ENCODE data around the gene KCNC2.

The KCNC2 gene

DNA sequence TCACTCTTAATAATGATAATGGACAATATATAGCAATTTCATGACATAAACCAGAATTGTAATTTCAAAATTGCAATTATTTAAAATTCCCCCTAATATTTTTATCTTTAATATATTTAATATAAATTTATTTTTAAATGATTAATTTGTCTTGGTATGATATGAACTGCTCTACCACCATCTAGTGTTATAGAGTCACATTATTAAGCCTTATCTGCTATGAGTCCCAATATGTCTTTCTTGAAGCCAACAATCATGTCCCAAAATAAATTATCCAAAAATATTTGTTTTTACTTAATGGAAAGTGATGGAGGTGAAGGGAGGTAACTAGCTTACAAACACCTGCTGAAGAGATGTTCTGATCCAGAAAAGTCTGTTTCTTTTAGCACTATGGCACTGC, 151.4 kb downstream of the KCNC2 start:
- DNase-seq (ENCODE audit: low read depth in 3 of 3), result no peak

- no peak for DNase-seq (ENCODE audit: low read depth in 3 of 3)
Observed at GRCh38 chr12:75048767-75049166, 160.9 kb downstream of the KCNC2 start.

DNA sequence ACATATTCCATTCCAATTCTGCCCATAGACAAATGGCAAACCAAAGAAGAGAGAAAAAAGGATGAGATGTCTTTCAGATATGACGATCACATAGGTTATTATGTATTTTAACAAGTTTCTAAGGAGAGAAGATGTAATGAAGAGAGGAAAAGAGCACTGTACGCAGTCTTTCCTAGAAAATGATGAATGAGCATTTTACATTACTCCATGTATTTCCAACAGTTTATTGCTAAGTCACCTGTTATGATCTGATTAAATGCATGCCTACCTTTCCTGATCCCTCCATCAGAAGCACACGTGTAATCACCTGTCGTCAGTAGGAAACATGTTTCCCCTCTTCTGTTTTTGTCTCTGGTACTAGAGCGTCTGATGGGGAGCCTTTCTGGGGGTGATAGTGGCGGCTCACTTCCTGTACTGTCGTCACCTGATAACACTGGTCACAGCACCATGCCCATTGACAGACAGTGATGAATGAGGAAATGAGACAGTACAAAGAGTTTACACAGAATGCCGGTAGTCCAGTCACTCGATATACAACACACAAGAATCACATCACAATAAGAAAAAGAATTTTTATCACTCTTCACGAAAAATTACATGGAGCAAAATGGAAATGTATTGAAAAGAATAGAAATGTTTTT, 161.6 kb downstream of the KCNC2 start:
- DNase-seq (ENCODE audit: low read depth in 3 of 3), result no peak

DNA sequence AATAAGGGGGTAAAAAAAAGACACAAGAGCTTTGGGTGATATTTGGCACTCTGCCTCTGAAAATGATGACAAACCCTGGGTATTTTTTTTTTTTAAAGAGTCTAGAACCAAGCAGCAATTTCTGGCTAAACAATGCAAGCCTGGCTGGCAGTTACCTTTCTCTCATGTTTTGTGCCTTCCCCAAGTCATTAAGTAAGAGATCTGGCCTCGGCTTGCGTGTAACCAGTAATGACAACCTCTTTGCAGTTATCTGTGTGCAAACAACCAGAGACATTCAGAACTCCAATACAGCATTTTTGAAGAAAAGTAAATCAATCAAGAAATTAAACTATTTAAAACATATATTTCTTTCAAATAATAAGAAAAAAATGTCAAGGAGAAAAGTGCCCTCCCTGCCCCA, 167.5 kb downstream of the KCNC2 start:
- DNase-seq (ENCODE audit: low read depth in 3 of 3), result no peak

- DNase-seq (ENCODE audit: low read depth in 3 of 3), result no peak
Observed at GRCh38 chr12:75041472-75041871, 168.2 kb downstream of the KCNC2 start.

GRCh38 chr12:75020068-75020557, 189.5 kb downstream of the KCNC2 start:
- DNase-seq (ENCODE audit: low read depth in 3 of 3), result no peak

DNA sequence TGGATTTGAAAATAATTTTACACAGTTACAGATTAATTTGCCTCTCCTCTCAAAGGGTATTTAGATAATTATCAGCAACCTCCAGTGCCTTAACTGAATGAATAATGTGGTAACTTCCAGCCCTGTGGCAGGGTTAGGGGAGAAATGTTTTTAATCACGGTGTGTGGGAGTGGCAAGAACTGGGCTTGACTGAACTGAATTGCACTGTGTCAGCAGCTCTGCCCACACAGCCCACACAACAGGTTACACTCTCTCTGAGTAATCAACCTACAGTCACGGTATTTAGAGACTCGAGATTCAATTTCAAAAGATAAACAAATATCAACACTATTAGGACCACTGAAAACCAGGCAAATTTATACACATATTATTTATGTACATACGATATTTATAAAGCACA, 198.5 kb downstream of the KCNC2 start:
- no peak for DNase-seq (ENCODE audit: low read depth in 3 of 3)

DNA sequence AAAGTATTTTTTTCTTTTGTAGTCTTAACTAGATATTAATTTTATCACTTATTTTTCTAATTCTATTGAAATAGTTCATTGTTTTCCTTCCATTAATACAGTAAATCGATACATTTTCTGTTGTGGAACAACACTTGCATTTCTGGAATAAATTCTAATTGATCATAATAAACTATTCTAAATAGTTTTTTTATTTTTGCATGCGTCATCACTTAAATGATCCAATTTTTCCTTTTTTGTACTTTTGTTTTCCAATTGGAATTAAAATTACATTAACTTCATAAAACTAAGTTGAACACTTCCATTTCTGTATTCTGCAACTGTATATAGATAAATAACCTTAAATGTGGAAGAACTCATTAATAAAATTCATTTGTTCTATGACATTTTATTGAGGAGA, 202.5 kb downstream of the KCNC2 start:
- DNase-seq (ENCODE audit: low read depth in 3 of 3), result no peak

- DNase-seq (ENCODE audit: low read depth in 3 of 3), result no peak
Observed at GRCh38 chr12:75000120-75000519, 209.5 kb downstream of the KCNC2 start.

GRCh38 chr12:74999474-74999873, 210.2 kb downstream of the KCNC2 start:
- no peak for DNase-seq (ENCODE audit: low read depth in 3 of 3)

Data from stimulated activated CD4-positive, alpha-beta T cell treated with anti-CD3 and anti-CD28 coated beads, TNF-alpha, amount 100 ng/mL, for 48 hours (primary cell).